HepG2 (cell line): ENCODE data around the gene OGFR. TPM values are rescaled to one million over a fixed set of nuclear protein-coding genes. Genes with fewer than 3 reads are reported as not detected.

Source experiments
- AKAP8 ChIP-seq: sonication (generic); formaldehyde crosslinking; IDR thresholded peaks from 2 replicates; pipeline ENCODE4 v1.5.1; 2020; ENCODE audit warnings: mild to moderate bottlenecking, missing genetic modification reagents
- ATF2 ChIP-seq: sonication (generic); formaldehyde crosslinking; IDR thresholded peaks from 2 replicates; pipeline ENCODE4 v1.4.0; 2020; ENCODE audit warnings: missing genetic modification reagents
- DRAP1 ChIP-seq: IDR thresholded peaks from 2 replicates; pipeline ENCODE4 v1.6.1; 2016; ENCODE audit warnings: missing genetic modification reagents, missing compliant biosample characterization
- FOXJ3 ChIP-seq: sonication (generic); formaldehyde crosslinking; IDR thresholded peaks from 2 replicates; pipeline ENCODE4 v1.4.0; 2020; ENCODE audit warnings: missing genetic modification reagents, mild to moderate bottlenecking, borderline replicate concordance
- FUBP1 ChIP-seq: sonication (generic); formaldehyde crosslinking; IDR thresholded peaks from 2 replicates; pipeline ENCODE4 v1.5.1; 2020; ENCODE audit warnings: missing genetic modification reagents, mild to moderate bottlenecking, borderline replicate concordance
- LRRFIP1 ChIP-seq: sonication (generic); formaldehyde crosslinking; conservative IDR thresholded peaks from 2 replicates; pipeline ENCODE4 v1.4.0; 2020; ENCODE audit warnings: missing genetic modification reagents
- NFKBIZ ChIP-seq: IDR thresholded peaks from 2 replicates; pipeline ENCODE4 v1.6.1; 2018; ENCODE audit warnings: missing genetic modification reagents, missing compliant biosample characterization
- NR0B2 ChIP-seq: sonication (generic); formaldehyde crosslinking; IDR thresholded peaks from 2 replicates; pipeline ENCODE4 v1.4.0; 2020; ENCODE audit warnings: mild to moderate bottlenecking, missing genetic modification reagents
- PRDM4 ChIP-seq: sonication (generic); formaldehyde crosslinking; IDR thresholded peaks from 2 replicates; pipeline ENCODE4 v1.9.0; 2021; ENCODE audit warnings: missing genetic modification reagents, borderline replicate concordance
- SIN3B ChIP-seq: fragments of 150-350 bp; IDR thresholded peaks from 2 replicates; pipeline ENCODE4 v1.6.1; 2014; ENCODE audit warnings: low read length
- SP1 ChIP-seq, 2 experiments: fragments of 450-650 bp in 1 of 2; sonication (generic) in 1 of 2; formaldehyde crosslinking in 1 of 2; IDR thresholded peaks; 2 replicates each; pipeline versions ENCODE4 v1.4.0 to v1.6.1; 2016 to 2020; ENCODE audit warnings: missing genetic modification reagents in 1 of 2
- ZKSCAN8 ChIP-seq: IDR thresholded peaks from 2 replicates; pipeline ENCODE4 v1.6.1; 2016; ENCODE audit warnings: borderline replicate concordance, missing genetic modification reagents, missing compliant biosample characterization
- ZNF317 ChIP-seq: sonication (generic); formaldehyde crosslinking; IDR thresholded peaks from 2 replicates; pipeline ENCODE4 v1.5.0; 2020; ENCODE audit warnings: mild to moderate bottlenecking, missing genetic modification reagents
- ZNF33B ChIP-seq: sonication (generic); formaldehyde crosslinking; IDR thresholded peaks from 2 replicates; pipeline ENCODE4 v1.5.1; 2020; ENCODE audit warnings: mild to moderate bottlenecking, missing genetic modification reagents
- ZNF570 ChIP-seq: sonication (generic); formaldehyde crosslinking; IDR thresholded peaks from 2 replicates; pipeline ENCODE4 v1.4.0; 2020; ENCODE audit warnings: mild to moderate bottlenecking, missing genetic modification reagents, borderline replicate concordance
- ZNF576 ChIP-seq: sonication (generic); formaldehyde crosslinking; IDR thresholded peaks from 2 replicates; pipeline ENCODE4 v1.4.0; 2020; ENCODE audit warnings: mild to moderate bottlenecking, missing genetic modification reagents
- ZNF776 ChIP-seq: sonication (generic); formaldehyde crosslinking; IDR thresholded peaks from 2 replicates; pipeline ENCODE4 v1.4.0; 2020; ENCODE audit warnings: mild to moderate bottlenecking, missing genetic modification reagents
- polyA plus RNA-seq, 8 experiments: library from polyadenylated mRNA; depleted of rRNA in 3 of 8; stranded (reverse) in 7 of 8; unstranded in 1 of 8; fragments of >200 nt; fragmentation: Illumina TruSeq in 4 of 8; extraction: Trizol in 4 of 8; gene quantifications; 2 replicates each; pipeline versions ENCODE4 v1.2.1 to v1.2.3, GENCODE V29; 2011 to 2016; ENCODE audit warnings: low read depth in 4 of 8, missing spikeins in 1 of 8, mixed read lengths in 1 of 8; ENCODE audit not compliant: insufficient read depth in 1 of 8
- total RNA-seq, 5 experiments: library from RNA; depleted of rRNA; stranded (reverse); fragments of >200 nt; fragmentation: Illumina TruSeq; extraction: Trizol; gene quantifications; 2 replicates each; pipeline ENCODE4 v1.2.3, GENCODE V29; 2016; ENCODE audit warnings: low read depth in 1 of 5

Gene OGFR
- total and polyA plus RNA-seq, 2 of the 13 experiments (the other 11 are each of a cell fraction or from before 2014, with no cell fraction given), result 47.7 to 81.8 TPM

GRCh38 chr20:62805711-62806382, 1.2 kb downstream of the OGFR start (continued):
- peak; percentile 88 for TF ChIP-seq DRAP1 (CRISPR knock-in tag)
- TF ChIP-seq AKAP8 (CRISPR knock-in tag), result peak; percentile 84
- TF ChIP-seq ZNF576 (CRISPR knock-in tag), result 0 out of 2 replicates have a peak, but pooled peaks have one; percentile 27
- TF ChIP-seq SP1 (IDR thresholded peaks at IDR 0.05), result no peak
- TF ChIP-seq SP1 (CRISPR knock-in tag; IDR thresholded peaks at IDR 0.05), result peak; percentile 79
- TF ChIP-seq FOXJ3 (CRISPR knock-in tag), result peak; percentile 71; the same call in 1 of the 2 replicates
- TF ChIP-seq ZNF776 (CRISPR knock-in tag), result no peak
- TF ChIP-seq NFKBIZ (CRISPR knock-in tag), result no peak; the same call in 1 of the 2 replicates
- peak; percentile 17; the same call in 1 of the 2 replicates for TF ChIP-seq LRRFIP1
- peak; percentile 79 for TF ChIP-seq ATF2 (CRISPR knock-in tag)
- peak; percentile 48; the same call in 1 of the 2 replicates for TF ChIP-seq ZKSCAN8 (CRISPR knock-in tag)
- no peak for TF ChIP-seq FUBP1
- TF ChIP-seq ZNF570, result peak; percentile 22; the same call in 1 of the 2 replicates
- no peak for TF ChIP-seq SIN3B
- peak; percentile 84 for TF ChIP-seq ZNF33B
- TF ChIP-seq ZNF317 (CRISPR knock-in tag), result peak; percentile 31
- no peak; the same call in 1 of the 2 replicates for TF ChIP-seq NR0B2
- no peak for TF ChIP-seq PRDM4 (CRISPR knock-in tag)
